ENCODE measurements around the gene UBR3.

Gene UBR3

DNA sequence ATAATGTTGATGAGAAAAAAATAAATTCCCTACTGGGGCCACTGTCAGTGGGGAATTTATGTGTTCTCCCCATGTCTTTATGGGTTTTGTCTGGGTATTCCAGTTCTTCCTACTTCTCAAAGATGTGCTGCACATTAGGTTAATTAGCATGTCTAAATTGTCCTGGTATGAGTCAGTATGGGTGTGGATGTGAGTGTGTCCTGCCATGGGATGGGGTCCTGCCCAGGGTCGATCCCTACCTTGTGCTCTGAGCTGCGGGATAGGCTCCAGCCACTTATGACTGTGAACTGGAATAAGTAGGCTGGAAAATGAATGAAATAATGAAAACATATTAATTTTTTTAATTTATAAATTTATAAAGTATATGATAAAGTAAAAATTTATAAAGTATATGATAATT lies 167.5 kb downstream of the UBR3 start:
- no peak for DNase-seq (ENCODE audit: low spot score)

DNA sequence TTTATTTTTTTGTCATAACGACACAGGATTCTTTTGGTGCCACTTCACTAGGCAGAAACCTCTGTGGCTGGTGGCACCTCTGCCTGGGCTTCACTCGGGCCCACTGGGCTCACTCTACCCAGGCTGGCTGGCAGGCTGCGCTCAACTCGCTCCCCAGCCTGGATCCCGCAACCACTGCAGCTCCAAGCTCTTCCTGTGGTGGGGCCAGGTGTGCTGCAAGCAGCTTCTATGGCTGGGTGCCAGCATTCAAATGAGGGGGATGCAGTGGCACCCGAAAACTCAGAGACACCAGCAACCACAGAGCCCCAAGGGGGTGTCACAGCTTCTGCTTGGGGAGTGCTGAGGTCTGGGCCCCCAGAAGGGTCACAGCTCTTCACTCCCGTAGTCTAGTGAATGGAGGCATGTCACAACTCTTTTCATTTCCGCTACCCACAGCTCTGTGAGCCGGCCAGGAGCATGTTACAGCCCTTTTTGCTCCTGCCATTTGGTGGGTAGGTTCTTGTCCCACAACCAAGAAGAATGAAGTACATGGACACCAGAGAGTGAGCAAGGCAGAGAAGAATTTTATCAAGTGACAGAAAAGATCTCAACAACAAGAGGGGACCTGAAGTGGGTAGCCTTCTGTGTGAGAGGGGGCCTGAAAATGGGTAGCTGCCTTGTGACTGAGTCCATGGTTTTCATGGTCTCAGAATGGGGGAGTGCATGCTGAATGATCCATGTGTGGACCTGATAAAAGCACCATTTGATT lies 170.1 kb downstream of the UBR3 start:
- no peak for DNase-seq (ENCODE audit: low spot score)

DNA sequence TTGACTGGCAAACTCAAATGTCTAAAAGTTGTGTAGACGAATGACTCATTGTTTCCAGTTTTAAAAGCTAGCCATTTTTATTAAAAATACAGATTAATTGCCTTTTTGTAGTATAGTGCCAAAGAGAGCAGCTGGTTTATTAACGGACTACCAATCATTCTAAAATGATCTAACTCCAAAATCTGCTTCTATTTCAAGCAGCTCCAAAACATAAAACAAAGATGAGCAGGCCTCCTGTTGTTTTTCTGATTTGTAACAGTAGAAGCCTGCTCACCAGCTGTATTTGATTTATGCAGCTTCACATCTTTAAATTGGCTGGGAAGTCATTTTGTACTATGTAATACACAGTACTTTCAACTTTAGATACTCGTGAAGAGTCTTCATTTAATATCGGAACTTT lies 171.8 kb downstream of the UBR3 start:
- no peak for DNase-seq (ENCODE audit: low spot score)

DNA sequence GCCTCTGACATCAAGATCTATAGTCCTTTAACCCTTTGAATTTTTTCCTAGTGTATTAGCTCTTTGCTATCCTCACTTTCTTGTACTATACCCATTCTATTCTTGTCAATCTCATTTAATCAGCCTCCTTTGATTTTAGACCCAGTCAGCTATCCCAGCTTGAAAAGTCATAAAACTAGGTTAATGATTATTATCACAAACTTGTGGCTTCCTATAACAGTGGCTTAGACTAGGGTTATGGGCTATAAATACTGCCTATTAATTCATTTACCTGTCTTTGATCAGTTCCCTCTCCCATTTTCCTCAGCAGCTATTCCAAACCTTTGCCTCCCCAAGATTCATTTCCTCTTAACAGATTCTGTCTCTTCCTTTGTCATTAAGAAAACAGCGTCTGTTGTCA lies 174.8 kb downstream of the UBR3 start:
- DNase-seq (ENCODE audit: low spot score) = no peak

DNA sequence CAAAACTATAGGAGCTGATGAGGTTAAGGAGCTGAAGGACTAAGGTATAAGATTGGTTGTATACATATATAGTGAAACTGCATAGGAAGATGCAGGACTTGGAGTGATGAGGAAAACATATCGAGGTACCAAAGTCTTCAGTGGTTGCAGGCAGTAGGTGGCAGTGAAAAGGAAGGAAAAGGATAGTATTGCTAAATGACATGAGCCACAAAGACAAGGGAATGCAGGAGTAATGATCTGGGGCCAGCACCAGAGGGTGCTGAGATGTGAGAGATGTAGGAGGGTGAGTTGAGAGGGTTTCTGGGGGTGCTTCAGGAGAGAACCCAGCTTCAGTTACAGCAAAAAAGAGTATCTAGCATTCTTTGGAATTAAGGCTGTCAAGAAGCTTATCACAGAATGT lies 178.4 kb downstream of the UBR3 start:
- no peak for DNase-seq (ENCODE audit: low spot score)

DNA sequence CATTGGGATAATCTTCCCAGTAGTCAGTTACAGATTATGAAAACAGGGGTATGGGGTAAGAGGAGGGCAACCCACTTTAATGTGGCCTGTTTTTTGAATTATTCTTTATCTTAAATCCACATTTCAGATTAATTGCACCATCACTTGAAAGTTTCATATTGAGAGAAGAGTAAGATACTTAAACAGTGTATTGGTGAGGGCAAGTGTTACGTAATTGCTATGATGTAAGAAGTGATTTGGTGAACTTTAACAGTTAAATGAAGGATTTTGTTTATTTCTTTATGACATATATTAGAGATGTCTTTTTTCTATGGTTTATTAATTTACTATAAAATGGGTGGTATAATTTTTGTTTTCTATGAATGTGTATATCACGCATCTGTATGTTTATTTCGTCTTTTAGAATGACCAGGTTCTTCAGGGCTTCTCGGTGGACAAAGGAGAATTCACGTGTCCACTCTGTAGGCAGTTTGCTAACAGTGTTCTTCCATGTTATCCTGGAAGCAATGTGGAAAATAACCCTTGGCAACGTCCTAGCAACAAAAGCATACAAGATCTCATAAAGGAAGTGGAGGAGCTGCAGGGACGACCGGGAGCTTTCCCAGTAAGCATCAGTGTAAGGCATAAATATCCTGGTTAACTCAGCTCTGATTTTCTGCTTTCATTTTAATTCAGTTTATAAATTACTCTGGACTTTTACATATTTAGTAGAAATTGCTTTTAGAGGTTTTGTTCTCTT lies 179.5 kb downstream of the UBR3 start:
- DNase-seq (ENCODE audit: low spot score) = no peak

DNA sequence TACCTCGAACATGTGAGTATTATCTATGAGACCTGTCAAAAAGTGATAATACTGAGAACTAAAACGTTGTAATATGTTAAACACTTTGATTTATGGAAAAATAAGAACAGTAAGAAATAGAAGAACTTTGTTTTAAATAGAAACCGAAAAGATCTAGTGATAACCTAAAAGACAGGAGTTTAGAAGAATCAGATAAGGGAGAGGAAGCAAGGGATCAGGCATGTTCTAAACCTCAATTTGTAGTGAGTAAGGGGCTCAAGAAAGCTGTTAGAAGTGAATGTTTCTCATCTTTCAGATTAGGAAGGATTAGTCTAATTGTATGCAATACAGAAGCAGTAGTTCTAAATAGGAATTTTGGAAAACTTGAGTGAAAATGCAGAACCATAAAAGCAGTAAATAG lies 182.0 kb downstream of the UBR3 start:
- no peak for DNase-seq (ENCODE audit: low spot score)

DNA sequence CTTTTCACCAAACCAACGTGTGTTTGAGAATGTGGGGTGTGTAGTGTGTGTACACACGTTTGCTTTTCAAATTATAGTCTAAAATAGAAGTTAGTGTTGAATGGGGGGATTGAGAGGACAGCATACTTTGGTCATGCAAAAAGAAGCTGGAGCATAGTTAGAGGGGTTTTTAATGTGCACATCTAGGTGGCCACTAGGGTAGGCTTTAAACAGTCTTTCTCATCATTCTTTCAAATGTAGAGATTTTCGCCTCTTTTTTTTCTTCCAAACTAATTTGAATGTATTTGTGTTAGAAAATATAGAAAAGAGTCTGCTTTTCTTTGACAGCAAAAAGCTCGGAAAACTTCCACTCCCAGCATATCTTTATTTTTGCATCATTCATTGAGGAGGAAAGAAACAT lies 185.5 kb downstream of the UBR3 start:
- DNase-seq (ENCODE audit: low spot score) = no peak

DNA sequence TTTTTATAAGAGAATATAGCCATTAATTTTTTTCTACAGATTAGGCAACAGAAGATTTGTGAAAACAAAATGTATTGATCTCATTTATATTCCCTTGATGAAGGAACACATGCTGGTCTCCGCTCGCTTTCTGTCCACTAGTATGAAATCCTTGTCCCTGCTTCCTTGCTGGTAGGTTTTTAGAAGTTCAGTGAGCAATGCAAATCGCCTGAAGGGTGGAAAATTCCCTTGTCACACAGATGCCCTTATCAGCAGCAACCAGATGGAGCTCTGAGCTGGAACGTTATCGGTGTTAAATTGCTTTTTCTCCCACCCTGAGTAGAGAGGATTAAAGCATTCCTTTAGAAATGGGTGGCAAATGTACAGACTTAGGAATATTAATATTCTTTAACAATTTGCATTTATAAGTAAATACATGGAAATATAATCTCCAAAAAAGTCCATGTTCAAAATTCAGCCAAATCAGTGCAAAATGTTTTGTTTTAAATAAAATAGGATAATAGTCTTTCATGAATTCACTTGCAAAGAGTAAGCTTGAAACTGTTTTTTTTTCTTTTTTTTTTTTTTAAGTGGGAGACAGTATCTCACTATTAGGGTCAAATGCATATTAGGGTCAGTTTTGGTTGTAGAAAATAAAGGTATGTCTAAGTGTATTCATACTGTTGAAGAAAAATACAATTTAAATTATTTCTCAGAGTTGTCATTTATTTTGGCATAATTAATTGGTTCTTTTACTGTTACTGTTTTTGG lies 186.7 kb downstream of the UBR3 start:
- peak; percentile 9 for DNase-seq (ENCODE audit: low spot score)

DNA sequence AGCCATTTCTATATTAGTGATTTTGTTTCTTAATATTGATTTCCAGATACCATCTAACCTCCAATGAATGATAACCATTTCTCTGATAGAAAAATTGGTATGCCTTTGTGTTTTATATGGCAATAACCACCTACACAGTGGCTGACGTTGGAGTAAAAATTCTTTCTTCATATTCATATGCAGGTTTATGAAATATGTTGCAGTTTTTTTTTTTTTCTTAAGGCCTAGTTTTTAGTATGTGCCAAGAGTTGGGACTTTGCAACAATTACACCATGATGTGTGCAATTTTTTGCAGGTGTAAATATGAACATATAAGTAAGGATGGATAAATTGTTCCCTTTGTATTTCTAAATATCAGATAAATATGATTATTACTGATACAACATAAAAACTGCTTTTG lies 187.5 kb downstream of the UBR3 start:
- DNase-seq (ENCODE audit: low spot score) = no peak

DNA sequence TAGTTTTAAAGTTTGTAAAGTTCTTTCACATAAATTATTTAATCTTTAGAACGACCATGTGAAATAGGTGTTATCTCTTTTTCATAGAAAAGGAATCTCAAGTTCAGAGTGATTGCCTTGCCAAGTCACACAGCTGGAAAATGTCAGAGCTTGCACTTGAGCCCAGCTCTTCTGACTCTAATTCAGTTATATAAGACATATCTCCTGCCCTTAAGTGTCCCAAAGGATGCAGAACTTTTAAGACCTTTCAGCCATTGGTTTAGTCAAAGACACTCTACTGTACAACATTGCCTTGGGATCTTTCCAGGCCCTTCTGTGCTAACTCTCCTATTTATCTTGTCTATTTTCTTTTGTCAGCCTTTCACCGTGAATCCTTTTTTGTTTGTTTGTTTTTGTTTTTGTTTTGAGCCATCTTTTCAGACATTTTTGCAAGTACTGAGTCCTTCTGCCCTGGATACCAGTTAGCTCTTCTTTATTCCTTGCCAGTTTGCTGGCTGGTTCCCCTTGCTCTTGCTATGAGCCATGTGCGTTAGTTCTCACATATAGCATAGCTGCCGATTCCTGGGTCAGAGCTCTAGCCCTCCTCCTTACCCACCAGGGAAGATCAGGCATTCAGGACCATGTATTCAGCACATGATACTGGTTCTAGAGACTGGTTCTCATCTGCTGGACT lies 190.7 kb downstream of the UBR3 start:
- DNase-seq (ENCODE audit: low spot score) = peak; percentile 45

DNA sequence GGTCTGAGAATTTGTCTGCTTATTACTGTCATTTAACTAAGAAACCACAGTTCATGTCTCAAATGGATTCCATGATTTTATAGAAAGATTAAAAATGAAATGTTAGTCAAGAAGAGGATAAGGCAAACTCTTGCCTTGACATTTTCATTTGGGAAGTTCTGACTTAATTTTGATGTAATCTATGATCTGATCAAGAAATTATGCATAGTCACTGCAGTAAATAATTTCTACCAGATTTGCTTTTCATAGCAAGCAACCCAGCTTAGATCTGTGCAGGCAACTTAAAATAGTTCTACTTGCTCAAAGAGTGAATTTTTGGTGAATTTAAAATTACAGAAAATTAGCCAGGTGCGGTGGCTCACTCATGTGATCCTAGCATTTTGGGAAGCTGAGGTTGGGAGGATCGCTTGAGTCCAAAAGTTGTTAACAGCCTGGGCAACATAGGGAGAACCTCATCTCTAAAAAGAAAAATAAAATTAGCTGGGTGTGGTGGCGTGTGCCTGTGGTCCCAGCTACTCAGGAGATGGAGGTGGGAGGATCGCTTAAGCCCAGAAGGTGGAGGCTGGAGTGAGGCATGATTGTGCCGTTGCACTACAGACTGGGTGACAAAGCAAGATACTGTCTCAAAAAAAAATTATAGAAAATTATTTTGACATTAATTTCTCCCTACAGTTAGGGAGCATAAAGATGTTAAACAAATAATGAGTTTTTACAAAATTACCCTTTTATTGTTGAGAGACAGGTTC lies 192.0 kb downstream of the UBR3 start:
- no peak for DNase-seq (ENCODE audit: low spot score)

DNA sequence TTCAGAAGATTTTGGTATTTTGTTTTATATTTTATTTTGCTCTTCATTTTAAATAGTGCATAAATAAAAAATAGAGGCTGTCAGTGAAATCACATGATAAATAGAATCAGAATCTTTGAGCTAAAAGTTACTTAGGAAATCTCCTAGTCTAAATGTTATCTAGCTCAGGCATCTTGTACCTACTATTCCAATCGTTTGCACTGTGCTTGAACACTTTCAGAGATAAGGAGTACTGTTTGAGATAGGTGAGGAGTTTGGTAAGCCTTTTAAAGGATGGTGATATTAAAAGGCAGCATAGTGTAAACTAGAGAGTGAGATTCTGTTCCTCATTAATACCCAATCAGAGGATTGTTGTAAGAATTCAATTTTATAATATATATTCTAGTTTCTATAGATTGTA lies 193.5 kb downstream of the UBR3 start:
- DNase-seq (ENCODE audit: low spot score) = no peak

DNA sequence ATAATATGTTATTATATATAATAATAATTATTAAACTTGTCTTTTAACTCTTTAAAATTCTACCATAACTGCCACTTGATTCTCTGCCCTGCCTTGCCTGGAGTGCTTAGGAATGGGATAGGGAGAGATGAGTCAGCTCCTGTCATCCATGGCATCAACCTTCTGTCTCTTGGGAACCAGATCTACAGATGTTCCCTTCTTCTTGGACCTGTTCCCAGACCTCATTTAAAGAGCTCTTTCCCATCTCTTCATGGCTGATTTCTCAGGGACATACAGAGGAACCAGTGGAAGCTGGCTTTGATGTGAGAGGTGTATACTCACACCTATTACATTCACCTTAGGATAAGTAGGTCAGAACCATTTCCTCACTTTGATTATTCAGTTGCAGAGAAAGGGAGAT lies 195.4 kb downstream of the UBR3 start:
- no peak for DNase-seq (ENCODE audit: low spot score)

DNA sequence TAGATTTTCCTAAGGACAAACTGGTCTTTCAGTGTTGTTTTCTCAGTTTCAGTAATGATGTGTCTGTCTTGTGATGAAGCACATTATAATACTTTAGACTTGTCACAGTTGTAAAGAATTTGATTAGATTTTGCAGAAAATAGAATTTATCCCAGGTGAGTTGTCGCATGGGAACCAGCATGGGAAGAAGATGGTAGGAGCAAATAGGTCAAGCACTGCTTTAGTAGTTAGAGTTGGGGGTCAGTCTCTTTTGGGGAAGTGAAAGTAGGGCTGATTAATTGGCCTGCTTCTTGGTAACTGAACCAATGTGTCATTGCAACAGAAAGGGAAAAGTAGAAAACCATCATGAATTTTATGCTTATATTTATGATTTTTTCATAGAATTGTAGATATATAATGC lies 197.5 kb downstream of the UBR3 start:
- DNase-seq (ENCODE audit: low spot score) = no peak

DNA sequence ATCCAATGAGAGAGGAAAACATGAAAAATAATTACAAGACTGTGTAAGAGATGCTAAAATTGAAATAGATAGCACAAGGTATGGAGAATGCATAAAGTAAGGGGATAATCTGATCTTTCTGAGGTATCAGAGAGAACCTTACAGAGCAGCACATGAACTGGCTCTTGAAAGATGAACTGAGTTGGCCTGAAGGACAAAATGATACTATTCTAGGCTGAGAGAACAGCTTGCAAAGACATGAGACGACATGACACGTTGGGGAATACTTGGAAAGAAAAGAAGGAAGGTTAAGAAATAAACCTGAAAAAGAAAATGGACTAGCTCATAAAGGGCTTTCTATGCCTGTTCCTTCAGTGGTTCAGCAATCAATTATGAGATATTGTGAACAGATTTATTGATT lies 198.0 kb downstream of the UBR3 start:
- DNase-seq (ENCODE audit: low spot score) = no peak

DNA sequence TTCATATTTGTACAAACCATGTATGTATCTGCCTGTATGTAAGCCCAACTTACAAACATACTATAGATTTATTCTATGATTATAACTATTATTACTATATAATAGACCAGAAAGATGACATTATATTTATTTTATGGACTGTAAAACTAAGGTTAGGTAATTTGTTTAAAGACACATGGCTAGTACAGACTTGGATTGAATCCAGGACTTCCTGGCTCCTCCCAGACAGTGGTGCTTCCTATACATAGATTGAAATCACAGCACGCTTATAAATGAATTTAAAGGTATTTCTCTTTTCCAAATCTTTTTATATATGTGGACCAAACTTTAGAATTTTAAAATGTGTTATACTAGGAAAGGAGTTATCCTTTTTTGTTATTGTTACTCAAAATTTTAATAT lies 199.1 kb downstream of the UBR3 start:
- no peak for DNase-seq (ENCODE audit: low spot score)

DNA sequence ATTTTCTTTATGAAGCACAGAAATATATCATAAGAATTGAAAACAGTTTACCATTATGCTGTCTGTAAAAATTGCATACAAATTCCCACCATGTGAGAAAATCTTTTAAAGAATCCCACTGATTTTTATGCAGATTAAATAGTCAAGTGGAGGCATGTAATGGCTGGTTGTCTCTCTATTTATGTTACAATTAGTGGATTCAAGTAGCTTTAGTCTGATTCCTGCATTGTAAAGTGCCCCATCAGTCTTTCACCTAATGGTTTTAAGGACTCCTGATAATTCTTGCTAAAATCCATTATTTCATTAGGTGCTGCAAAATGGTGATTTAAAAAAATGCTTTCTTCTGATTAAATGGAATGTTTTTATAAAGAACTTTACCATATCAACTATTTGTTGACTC lies 202.3 kb downstream of the UBR3 start:
- DNase-seq (ENCODE audit: low spot score) = no peak

DNA sequence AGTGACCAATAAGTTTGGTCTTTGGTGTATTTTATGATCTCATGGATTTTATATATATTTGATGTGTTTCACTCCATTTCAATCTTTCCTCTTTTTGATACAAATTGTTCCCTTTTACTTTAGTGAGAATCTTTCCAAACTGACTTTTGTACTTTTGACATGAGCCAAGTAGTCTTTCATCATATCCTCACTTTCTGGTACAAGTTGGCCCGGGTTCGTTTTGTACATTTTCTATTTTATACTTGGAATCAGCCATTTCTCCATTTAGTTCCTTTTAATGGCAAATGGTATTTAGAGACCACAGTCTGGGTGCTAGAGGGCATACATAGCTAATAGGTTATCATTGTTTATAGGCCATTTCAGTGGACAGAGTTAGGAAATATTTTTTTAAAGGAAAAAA lies 202.8 kb downstream of the UBR3 start:
- DNase-seq (ENCODE audit: low spot score) = no peak

DNA sequence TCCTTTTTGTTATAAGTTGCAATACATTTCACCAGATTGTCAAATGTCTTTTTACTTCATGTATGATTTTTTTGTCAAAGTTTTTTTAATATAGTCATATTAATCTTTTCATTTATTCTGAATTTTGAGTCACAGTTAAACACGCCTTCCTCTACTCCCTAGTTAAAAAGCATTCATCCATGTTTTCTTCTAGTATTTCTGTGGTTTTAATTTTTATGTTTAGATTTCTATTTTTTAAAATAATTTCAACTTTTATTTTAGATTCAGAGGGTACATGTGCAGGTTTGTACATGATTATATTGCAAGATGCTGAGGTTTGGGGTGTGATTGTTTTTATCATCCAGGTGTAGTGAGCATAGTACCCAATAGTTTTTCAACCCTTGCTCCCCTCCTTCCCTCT lies 204.0 kb downstream of the UBR3 start:
- DNase-seq (ENCODE audit: low spot score) = no peak

DNA sequence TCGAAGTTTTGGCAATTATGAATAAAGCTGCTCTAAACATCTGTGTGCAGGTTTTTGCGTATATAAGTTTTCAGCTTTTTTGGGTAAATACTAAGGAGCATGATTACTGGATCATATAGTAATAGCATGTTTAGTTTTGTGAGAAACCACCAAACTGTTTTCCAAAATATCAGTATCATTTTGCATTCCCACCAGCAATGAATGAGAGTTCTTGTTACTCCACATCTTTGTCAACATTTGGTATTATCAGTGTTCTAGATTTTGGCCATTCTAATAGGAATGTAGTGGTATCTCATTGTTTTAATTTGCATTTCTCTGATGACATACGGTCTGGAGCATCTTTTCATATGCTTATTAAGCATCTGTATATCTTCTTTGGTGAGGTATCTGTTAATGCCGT lies 207.3 kb downstream of the UBR3 start:
- DNase-seq (ENCODE audit: low spot score) = no peak
